ENCODE measurements around the gene GPNMB.

The GPNMB gene

GRCh38 chr7:23268746-23269145 is 22.2 kb downstream of the GPNMB start:
- H3K27ac Mint-ChIP-seq = no peak overlapping the region
- no peak overlapping the region for H3K4me3 Mint-ChIP-seq
- peaks cover 4% of the 10 kb centered on the region for H3K27me3 Mint-ChIP-seq
- H3K4me1 Mint-ChIP-seq = peaks cover 4% of the 10 kb centered on the region
- no peaks in the 10 kb centered on the region for H3K9me3 Mint-ChIP-seq
- ATAC-seq (ENCODE audit: low read depth) (no peak), DNase-seq (ENCODE audit: low spot score in 2 of 2) (no peak)
- no peaks in the 10 kb centered on the region for H3K36me3 Mint-ChIP-seq

- H3K27me3 Mint-ChIP-seq = peaks cover 4% of the 10 kb centered on the region
- peaks cover 4% of the 10 kb centered on the region for H3K4me1 Mint-ChIP-seq
- no peaks in the 10 kb centered on the region for H3K9me3 Mint-ChIP-seq
- no peak overlapping the region for H3K4me3 Mint-ChIP-seq
- ATAC-seq (ENCODE audit: low read depth) (no peak), DNase-seq (ENCODE audit: low spot score in 2 of 2) (no peak)
- no peaks in the 10 kb centered on the region for H3K36me3 Mint-ChIP-seq
- H3K27ac Mint-ChIP-seq = no peak overlapping the region
Measured at GRCh38 chr7:23272275-23272674, 25.7 kb downstream of the GPNMB start.

- peak; percentile 97 for ATAC-seq (ENCODE audit: low read depth)
- DNase-seq (ENCODE audit: low spot score in 2 of 2) = peak; percentile 84 to 86
- Mint-ChIP-seq H3K27ac (no peak overlapping the region), H3K36me3 (no peaks in the 10 kb centered on the region), H3K4me3 (peak overlapping the region; percentile 79), H3K9me3 (no peaks in the 10 kb centered on the region), H3K27me3 (peaks cover 4% of the 10 kb centered on the region), H3K4me1 (peaks cover 4% of the 10 kb centered on the region)
Measured at GRCh38 chr7:23273141-23273599, 26.6 kb downstream of the GPNMB start.

GRCh38 chr7:23275912-23276311 is 29.3 kb downstream of the GPNMB start:
- DNase-seq (ENCODE audit: low spot score in 2 of 2) (no peak), ATAC-seq (ENCODE audit: low read depth) (no peak)

GRCh38 chr7:23276376-23276775 is 29.8 kb downstream of the GPNMB start:
- peaks cover 4% of the 10 kb centered on the region for H3K4me1 Mint-ChIP-seq
- H3K9me3 Mint-ChIP-seq = no peaks in the 10 kb centered on the region
- H3K27me3 Mint-ChIP-seq = no peaks in the 10 kb centered on the region
- no peaks in the 10 kb centered on the region for H3K36me3 Mint-ChIP-seq
- no peak overlapping the region for H3K4me3 Mint-ChIP-seq
- no peak overlapping the region for H3K27ac Mint-ChIP-seq
- no peak for DNase-seq (ENCODE audit: low spot score in 2 of 2)
- ATAC-seq (ENCODE audit: low read depth) = no peak

More at GRCh38 chr7:23275912-23276311, 29.3 kb downstream of the GPNMB start:
- H3K36me3 Mint-ChIP-seq = no peaks in the 10 kb centered on the region
- H3K4me1 Mint-ChIP-seq = peaks cover 4% of the 10 kb centered on the region
- H3K27me3 Mint-ChIP-seq = no peaks in the 10 kb centered on the region
- H3K9me3 Mint-ChIP-seq = no peaks in the 10 kb centered on the region
- no peak overlapping the region for H3K4me3 Mint-ChIP-seq
- H3K27ac Mint-ChIP-seq = no peak overlapping the region

- no peak for DNase-seq (ENCODE audit: low spot score in 2 of 2)
- ATAC-seq (ENCODE audit: low read depth) = no peak
- no peaks in the 10 kb centered on the region for H3K27me3 Mint-ChIP-seq
- no peaks in the 10 kb centered on the region for H3K36me3 Mint-ChIP-seq
- no peak overlapping the region for H3K4me3 Mint-ChIP-seq
- peaks cover 4% of the 10 kb centered on the region for H3K4me1 Mint-ChIP-seq
- H3K27ac Mint-ChIP-seq = no peak overlapping the region
- H3K9me3 Mint-ChIP-seq = no peaks in the 10 kb centered on the region
Measured at GRCh38 chr7:23276947-23277346, 30.4 kb downstream of the GPNMB start.

GRCh38 chr7:23277359-23277989 is 30.9 kb downstream of the GPNMB start:
- DNase-seq (ENCODE audit: low spot score in 2 of 2) (peak; percentile 35 to 62), ATAC-seq (ENCODE audit: low read depth) (peak; percentile 41)
- H3K4me1 Mint-ChIP-seq = peaks cover 4% of the 10 kb centered on the region
- H3K36me3 Mint-ChIP-seq = no peaks in the 10 kb centered on the region
- H3K27ac Mint-ChIP-seq = no peak overlapping the region
- H3K9me3 Mint-ChIP-seq = no peaks in the 10 kb centered on the region
- H3K27me3 Mint-ChIP-seq = no peaks in the 10 kb centered on the region
- no peak overlapping the region for H3K4me3 Mint-ChIP-seq

GRCh38 chr7:23279819-23280525 is 33.4 kb downstream of the GPNMB start:
- Mint-ChIP-seq H3K36me3 (no peaks in the 10 kb centered on the region), H3K4me3 (no peak overlapping the region), H3K27ac (no peak overlapping the region), H3K27me3 (no peaks in the 10 kb centered on the region), H3K9me3 (no peaks in the 10 kb centered on the region), H3K4me1 (no peaks in the 10 kb centered on the region)
- ATAC-seq (ENCODE audit: low read depth) (no peak), DNase-seq (ENCODE audit: low spot score in 2 of 2) (no peak)

- Mint-ChIP-seq H3K27me3 (no peaks in the 10 kb centered on the region), H3K27ac (no peak overlapping the region), H3K9me3 (peaks cover 1% of the 10 kb centered on the region), H3K36me3 (peaks cover 2% of the 10 kb centered on the region), H3K4me1 (peaks cover 2% of the 10 kb centered on the region), H3K4me3 (no peak overlapping the region)
- ATAC-seq (ENCODE audit: low read depth) (no peak), DNase-seq (ENCODE audit: low spot score in 2 of 2) (no peak)
Measured at GRCh38 chr7:23283086-23283485, 36.5 kb downstream of the GPNMB start.

GRCh38 chr7:23284871-23285270 is 38.3 kb downstream of the GPNMB start:
- Mint-ChIP-seq H3K9me3 (peaks cover 1% of the 10 kb centered on the region), H3K4me3 (no peak overlapping the region), H3K27me3 (no peaks in the 10 kb centered on the region), H3K36me3 (peaks cover 2% of the 10 kb centered on the region), H3K4me1 (peaks cover 2% of the 10 kb centered on the region), H3K27ac (no peak overlapping the region)
- ATAC-seq (ENCODE audit: low read depth) = no peak
- DNase-seq (ENCODE audit: low spot score in 2 of 2) = no peak

GRCh38 chr7:23285657-23286646 is 39.4 kb downstream of the GPNMB start:
- no peak overlapping the region for H3K27ac Mint-ChIP-seq
- ATAC-seq (ENCODE audit: low read depth) = no peak
- peaks cover 1% of the 10 kb centered on the region for H3K9me3 Mint-ChIP-seq
- no peaks in the 10 kb centered on the region for H3K27me3 Mint-ChIP-seq
- no peak overlapping the region for H3K4me3 Mint-ChIP-seq
- no peak for DNase-seq (ENCODE audit: low spot score in 2 of 2)
- H3K4me1 Mint-ChIP-seq = peaks cover 2% of the 10 kb centered on the region
- peaks cover 2% of the 10 kb centered on the region for H3K36me3 Mint-ChIP-seq

- H3K4me1 Mint-ChIP-seq = peaks cover 2% of the 10 kb centered on the region
- ATAC-seq (ENCODE audit: low read depth) (no peak), DNase-seq (ENCODE audit: low spot score in 2 of 2) (no peak)
- H3K4me3 Mint-ChIP-seq = no peak overlapping the region
- H3K36me3 Mint-ChIP-seq = peaks cover 2% of the 10 kb centered on the region
- H3K9me3 Mint-ChIP-seq = peaks cover 1% of the 10 kb centered on the region
- H3K27me3 Mint-ChIP-seq = peaks cover 2% of the 10 kb centered on the region
- H3K27ac Mint-ChIP-seq = no peak overlapping the region
Measured at GRCh38 chr7:23287612-23288011, 41.0 kb downstream of the GPNMB start.

- Mint-ChIP-seq H3K9me3 (peaks cover 1% of the 10 kb centered on the region), H3K27me3 (peaks cover 5% of the 10 kb centered on the region), H3K4me3 (no peak overlapping the region), H3K27ac (no peak overlapping the region), H3K4me1 (peaks cover 2% of the 10 kb centered on the region), H3K36me3 (peaks cover 2% of the 10 kb centered on the region)
- no peak for DNase-seq (ENCODE audit: low spot score in 2 of 2)
- no peak for ATAC-seq (ENCODE audit: low read depth)
Measured at GRCh38 chr7:23290993-23291392, 44.4 kb downstream of the GPNMB start.
